HG03066 (cell line): ENCODE data around the gene SLAMF9.

Source experiments
- ATAC-seq: cut with Tn5 transposase; IDR thresholded peaks from one replicate; pipeline ENCODE4 v1.9.1; 2021; ENCODE audit warnings: low read depth; ENCODE audit not compliant: unreplicated experiment

SLAMF9 gene

GRCh38 chr1:159953536-159954515 is at the start of gene SLAMF9:
TSS of gene SLAMF9 (minus strand) at chr1:159954237. CDS start at chr1:159954137, 100 bp downstream.
- no peak for ATAC-seq

DNA sequence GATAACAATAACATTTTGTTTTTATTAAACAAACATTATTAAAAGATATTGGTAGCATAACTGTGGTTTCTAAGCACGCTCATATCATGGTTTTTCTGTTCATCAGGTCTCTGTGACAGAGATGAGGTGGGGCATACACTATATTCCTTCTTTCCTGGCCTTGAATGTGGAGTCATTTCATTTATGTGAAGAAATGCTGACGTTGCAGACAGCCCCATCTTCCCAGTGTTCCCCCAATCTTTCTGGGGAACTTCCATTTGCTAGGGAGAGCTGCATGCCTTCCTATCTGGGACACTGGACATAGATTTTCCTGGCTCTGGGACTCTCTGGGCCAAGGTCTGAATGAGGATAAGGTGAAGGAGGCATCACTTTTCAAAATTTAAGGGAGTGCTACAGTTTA is 47.4 kb upstream of the SLAMF9 start:
- ATAC-seq, result no peak

GRCh38 chr1:159999204-159999603 is 45.2 kb upstream of the SLAMF9 start:
- ATAC-seq, result no peak

GRCh38 chr1:159996653-159997052 is 42.6 kb upstream of the SLAMF9 start:
- no peak for ATAC-seq

DNA sequence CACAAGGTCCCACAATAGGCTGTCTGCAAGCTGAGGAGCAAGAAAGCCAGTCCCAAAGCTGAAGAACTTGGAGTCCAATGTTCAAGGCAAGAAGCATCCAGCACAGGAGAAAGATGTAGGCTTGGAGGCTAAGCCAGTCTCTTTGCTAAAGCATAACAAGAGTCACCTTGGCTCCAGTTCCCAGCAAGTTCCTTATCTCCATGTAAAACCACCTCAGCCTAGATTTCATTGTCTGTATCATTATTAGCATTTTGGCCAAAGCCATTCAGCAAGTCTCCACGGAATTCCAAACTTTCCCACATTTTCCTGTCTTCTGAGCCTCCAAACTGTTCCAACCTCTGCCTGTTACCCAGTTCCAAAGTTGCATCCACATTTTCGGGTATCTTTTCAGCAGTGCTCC is 40.9 kb upstream of the SLAMF9 start:
- ATAC-seq, result no peak

DNA sequence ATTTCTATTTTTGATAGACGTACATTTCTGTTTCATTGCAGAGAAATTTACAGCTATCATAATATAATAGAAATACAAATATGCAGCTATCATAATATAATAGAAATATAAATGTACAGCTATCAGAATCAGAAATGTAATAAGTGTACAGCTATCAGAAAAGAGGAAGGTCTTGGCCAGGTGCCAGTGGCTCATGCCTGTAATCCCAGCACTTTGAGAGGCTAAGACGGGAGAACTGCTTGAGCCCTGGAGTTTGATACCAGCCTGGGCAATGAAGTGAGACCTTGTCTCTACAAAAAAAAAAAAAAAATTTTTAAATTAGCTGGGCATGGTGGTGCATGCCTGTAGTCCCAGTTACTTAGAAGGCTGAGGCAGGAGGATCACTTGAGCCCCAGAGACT is 39.9 kb upstream of the SLAMF9 start:
- ATAC-seq, result no peak

GRCh38 chr1:159992161-159992560 is 38.1 kb upstream of the SLAMF9 start:
- no peak for ATAC-seq

DNA sequence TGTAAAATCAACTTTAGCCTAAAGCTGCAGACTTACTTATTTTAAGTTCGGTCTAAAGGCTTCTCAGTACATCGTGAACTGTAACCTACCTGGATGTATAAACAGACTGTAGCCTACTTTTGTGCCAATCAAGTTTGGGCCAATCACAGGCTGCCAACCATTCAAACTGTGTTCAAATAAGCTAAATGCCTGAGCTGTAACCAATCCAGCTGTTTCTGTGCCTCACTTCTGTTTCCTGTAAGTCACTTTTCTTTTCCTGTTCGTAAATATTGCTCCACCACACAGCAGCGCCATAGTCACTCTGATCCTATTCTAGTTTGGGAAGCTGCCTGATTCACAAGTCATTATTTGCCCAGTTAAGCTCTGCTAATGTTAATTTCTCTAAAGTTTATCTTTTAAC is 37.5 kb upstream of the SLAMF9 start:
- ATAC-seq, result no peak

GRCh38 chr1:159990005-159990404 is 36.0 kb upstream of the SLAMF9 start:
- no peak for ATAC-seq

DNA sequence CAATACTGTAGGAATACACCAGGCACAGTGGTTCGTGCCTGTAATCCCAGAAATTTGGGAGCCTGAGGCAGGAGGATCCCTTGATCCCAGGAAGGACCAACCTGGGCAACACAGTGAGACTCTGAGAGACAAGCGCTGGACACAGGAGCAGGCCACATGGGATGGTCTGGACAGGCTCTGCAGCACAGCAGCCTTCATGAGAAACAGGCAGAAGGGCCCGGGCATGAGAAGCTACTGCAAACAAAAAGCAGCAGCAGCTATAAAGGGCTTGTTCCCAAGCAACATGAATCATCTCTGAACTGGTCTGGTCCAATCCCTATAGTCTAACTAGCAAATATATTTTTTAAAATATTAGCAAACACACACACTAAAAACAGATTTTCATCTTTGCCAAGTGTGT is 35.5 kb upstream of the SLAMF9 start:
- no peak for ATAC-seq

GRCh38 chr1:159988006-159988405 is 34.0 kb upstream of the SLAMF9 start:
- ATAC-seq, result no peak

DNA sequence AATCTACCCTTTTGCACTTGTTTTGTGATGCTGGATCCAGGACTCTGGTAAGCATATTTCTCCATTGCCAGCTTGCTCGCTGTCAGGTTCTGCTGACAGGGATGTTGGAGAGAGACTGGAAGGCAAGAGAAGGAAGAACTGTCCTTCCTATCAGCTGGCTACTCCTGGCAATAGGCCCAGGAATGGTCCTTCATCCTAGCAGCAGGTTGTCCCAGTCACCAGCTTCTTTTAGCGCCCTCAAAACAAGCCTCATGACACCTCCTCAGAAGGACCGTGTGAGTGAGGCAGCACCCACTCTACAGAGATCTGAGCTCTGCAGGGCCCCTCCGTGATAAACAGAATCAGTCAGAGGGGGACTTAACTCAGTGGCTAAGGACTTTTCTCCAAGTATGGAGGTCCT is 33.1 kb upstream of the SLAMF9 start:
- ATAC-seq, result no peak

GRCh38 chr1:159986531-159986930 is 32.5 kb upstream of the SLAMF9 start:
- ATAC-seq, result no peak

DNA sequence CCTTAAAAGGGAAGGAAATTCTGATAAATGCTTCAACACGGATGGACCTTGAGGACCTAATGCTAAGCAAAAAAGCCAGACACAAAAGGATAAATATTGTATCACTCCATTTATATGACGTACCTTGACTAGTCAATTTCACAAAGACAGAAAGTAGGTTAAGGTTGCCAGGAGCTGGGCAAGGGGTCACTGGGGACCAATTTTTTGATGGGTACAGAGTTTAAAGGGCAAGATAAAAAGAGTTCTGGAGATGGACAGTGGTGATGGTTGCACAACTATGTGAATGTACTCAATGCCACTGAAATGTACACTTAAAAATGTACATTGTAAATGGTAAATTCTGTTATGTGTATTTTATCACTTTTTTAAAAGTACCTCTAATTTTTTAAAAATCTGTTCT is 32.1 kb upstream of the SLAMF9 start:
- no peak for ATAC-seq

DNA sequence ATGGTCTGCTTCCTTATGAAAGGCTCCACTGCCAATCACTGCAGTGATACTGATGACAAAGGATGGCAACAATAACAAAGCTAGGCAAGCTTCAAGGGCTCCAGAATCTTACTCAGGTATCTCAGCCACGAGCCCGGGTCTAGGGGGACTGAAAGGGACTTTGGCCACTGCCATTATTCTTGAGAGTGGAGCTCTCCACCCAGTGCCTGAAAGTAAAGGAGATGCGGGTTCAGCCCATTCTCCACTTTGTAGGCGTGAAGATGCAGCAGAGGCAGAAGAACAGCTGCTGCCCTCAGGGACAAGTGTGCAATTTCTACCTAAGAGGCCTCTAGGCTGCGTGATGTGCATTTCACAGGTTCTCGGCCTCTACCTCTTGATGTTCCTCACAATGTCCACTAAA is 31.4 kb upstream of the SLAMF9 start:
- no peak for ATAC-seq

GRCh38 chr1:159983681-159984080 is 29.6 kb upstream of the SLAMF9 start:
- no peak for ATAC-seq

GRCh38 chr1:159982280-159982679 is 28.2 kb upstream of the SLAMF9 start:
- no peak for ATAC-seq

- ATAC-seq, result no peak
Measured at GRCh38 chr1:159981351-159982055, 27.5 kb upstream of the SLAMF9 start.

DNA sequence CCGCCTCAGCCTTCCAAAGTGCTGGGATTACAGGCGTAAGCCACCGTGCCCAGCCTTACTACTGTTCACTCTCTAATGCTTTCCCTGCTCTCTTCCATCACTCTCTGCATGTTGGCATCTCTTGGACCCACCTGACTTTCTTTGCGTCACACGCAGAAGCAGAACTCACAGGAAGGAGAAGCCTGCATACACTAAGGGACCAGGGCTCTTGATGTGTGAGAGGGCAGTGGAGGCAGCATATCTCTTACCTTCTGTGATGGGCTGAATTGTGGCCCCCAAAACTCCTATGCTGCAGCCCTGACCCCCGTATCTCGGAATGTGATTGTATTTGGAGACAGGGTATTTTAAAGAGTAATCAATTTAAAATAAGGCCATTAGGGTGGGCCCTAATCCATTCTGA is 26.7 kb upstream of the SLAMF9 start:
- ATAC-seq, result no peak

- no peak for ATAC-seq
Measured at GRCh38 chr1:159980076-159980475, 26.0 kb upstream of the SLAMF9 start.

GRCh38 chr1:159979257-159979656 is 25.2 kb upstream of the SLAMF9 start:
- no peak for ATAC-seq

GRCh38 chr1:159978107-159978398 is 24.0 kb upstream of the SLAMF9 start:
- no peak for ATAC-seq
